Measurements from ENCODE around the gene WDR77. TPM values are rescaled to one million over a fixed set of nuclear protein-coding genes. Genes with fewer than 3 reads are reported as not detected.

Gene WDR77
- total RNA-seq, 1 donor from 2014 or later = 49.1 TPM

DNA sequence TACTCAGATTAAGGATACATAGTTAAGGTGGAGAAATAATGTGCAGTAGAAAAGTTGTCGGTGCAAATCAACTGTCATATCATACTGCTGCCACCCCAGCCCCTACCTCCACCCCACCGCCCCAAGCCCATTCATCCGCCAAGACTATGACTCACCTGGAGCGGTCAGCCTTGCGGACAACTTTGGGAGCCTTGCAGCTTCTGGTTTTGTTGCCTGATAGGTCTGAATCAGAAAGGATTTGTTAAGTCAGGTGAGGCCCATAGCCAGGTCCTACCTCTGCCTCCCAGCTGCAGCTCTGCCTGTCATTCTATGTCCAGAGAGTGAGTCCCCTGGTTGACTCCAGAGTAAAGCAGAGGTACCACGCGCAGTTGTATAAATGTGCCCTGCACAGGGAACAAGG lies 37.4 kb upstream of the WDR77 start:
- peaks cover 34% of the 10 kb centered on the region for H3K27me3 Mint-ChIP-seq (ENCODE audit: low read depth, unreplicated experiment)
- H3K36me3 Mint-ChIP-seq (ENCODE audit: low read depth, unreplicated experiment) = no peaks in the 10 kb centered on the region
- DNase-seq (ENCODE audit: low read depth) = no peak
- Histone ChIP-seq H3K4me2 (ENCODE audit: low read length) (no peak overlapping the region), H3K4me1 (ENCODE audit: insufficient read depth, low read length) (no peaks in the 10 kb centered on the region), H3K9ac (ENCODE audit: low read length) (no peak overlapping the region), H3K79me2 (ENCODE audit: insufficient read depth, low read length) (no peaks in the 10 kb centered on the region), H2AFZ (ENCODE audit: low read depth, low read length) (no peak overlapping the region), H3K27ac (ENCODE audit: low read depth, low read length) (no peak overlapping the region), H4K20me1 (ENCODE audit: insufficient read depth, low read length) (no peaks in the 10 kb centered on the region), H3K9me3 (ENCODE audit: insufficient read depth, low read depth, low read length) (no peaks in the 10 kb centered on the region), H3K27me3 (ENCODE audit: insufficient read depth, low read length) (no peaks in the 10 kb centered on the region), H3K36me3 (ENCODE audit: insufficient read depth, low read length) (no peaks in the 10 kb centered on the region), H3K4me3 (ENCODE audit: insufficient read depth, low read depth, low read length) (no peak overlapping the region)
- TF ChIP-seq, protein P1, sequence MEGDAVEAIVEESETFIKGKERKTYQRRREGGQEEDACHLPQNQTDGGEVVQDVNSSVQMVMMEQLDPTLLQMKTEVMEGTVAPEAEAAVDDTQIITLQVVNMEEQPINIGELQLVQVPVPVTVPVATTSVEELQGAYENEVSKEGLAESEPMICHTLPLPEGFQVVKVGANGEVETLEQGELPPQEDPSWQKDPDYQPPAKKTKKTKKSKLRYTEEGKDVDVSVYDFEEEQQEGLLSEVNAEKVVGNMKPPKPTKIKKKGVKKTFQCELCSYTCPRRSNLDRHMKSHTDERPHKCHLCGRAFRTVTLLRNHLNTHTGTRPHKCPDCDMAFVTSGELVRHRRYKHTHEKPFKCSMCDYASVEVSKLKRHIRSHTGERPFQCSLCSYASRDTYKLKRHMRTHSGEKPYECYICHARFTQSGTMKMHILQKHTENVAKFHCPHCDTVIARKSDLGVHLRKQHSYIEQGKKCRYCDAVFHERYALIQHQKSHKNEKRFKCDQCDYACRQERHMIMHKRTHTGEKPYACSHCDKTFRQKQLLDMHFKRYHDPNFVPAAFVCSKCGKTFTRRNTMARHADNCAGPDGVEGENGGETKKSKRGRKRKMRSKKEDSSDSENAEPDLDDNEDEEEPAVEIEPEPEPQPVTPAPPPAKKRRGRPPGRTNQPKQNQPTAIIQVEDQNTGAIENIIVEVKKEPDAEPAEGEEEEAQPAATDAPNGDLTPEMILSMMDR (IDR thresholded peaks at IDR 0.05; ENCODE audit: insufficient read depth, low read depth, low read length) = no peak
- no peaks in the 10 kb centered on the region for H3K9me3 Mint-ChIP-seq (ENCODE audit: unreplicated experiment)
- peaks cover 7% of the 10 kb centered on the region for H3K4me1 Mint-ChIP-seq (ENCODE audit: low read depth, unreplicated experiment)
- H3K27ac Mint-ChIP-seq (ENCODE audit: unreplicated experiment) = no peak overlapping the region
- FAIRE-seq = no peak
- H3K4me3 Mint-ChIP-seq (ENCODE audit: unreplicated experiment) = no peak overlapping the region

DNA sequence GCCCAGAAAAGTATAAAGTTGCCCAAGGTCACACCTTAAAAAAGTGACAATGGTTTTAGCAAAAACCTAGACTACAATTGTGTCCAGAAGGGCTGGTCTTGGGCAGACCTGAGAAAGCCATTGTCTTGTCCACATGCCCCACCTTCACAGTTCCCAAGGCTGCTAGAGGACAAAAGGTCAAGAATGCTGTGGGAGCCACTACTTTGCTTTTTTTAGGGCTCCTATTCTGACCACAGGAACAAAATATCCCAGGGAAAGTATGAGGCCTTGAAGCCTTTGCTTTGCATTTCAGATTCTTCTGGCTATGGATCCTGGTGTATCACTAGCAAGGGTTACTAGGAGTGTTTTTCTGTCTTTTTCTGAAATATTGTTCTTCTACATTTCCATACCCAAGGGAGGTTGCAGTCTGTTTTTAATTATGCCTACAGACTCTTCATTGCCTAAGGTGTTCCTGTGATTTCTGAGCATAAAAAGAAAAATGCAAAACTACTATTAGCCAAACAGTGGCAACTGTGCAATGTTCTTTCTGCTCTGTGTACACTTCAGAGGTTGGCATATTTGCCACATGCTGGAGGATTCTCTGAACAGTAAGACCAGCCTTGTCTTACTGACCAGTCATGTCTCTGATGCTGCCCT lies 35.5 kb upstream of the WDR77 start:
- Histone ChIP-seq H3K9ac (ENCODE audit: low read length) (no peak overlapping the region), H3K79me2 (ENCODE audit: insufficient read depth, low read length) (no peaks in the 10 kb centered on the region), H3K27ac (ENCODE audit: low read depth, low read length) (no peak overlapping the region), H3K4me1 (ENCODE audit: insufficient read depth, low read length) (no peaks in the 10 kb centered on the region), H3K9me3 (ENCODE audit: insufficient read depth, low read depth, low read length) (no peaks in the 10 kb centered on the region), H4K20me1 (ENCODE audit: insufficient read depth, low read length) (no peaks in the 10 kb centered on the region), H3K4me2 (ENCODE audit: low read length) (no peak overlapping the region), H3K27me3 (ENCODE audit: insufficient read depth, low read length) (peaks cover 3% of the 10 kb centered on the region), H2AFZ (ENCODE audit: low read depth, low read length) (no peak overlapping the region), H3K4me3 (ENCODE audit: insufficient read depth, low read depth, low read length) (no peak overlapping the region), H3K36me3 (ENCODE audit: insufficient read depth, low read length) (no peaks in the 10 kb centered on the region)
- DNase-seq (ENCODE audit: low read depth) (no peak), FAIRE-seq (no peak)
- TF ChIP-seq EZH2 (IDR thresholded peaks at IDR 0.05; ENCODE audit: insufficient read depth, low read length) = no peak
- TF ChIP-seq, protein P1 (IDR thresholded peaks at IDR 0.05; ENCODE audit: insufficient read depth, low read depth, low read length) = no peak
- Mint-ChIP-seq H3K4me1 (ENCODE audit: low read depth, unreplicated experiment) (peaks cover 7% of the 10 kb centered on the region), H3K4me3 (ENCODE audit: unreplicated experiment) (no peak overlapping the region), H3K27me3 (ENCODE audit: low read depth, unreplicated experiment) (peaks cover 24% of the 10 kb centered on the region), H3K27ac (ENCODE audit: unreplicated experiment) (no peak overlapping the region), H3K9me3 (ENCODE audit: unreplicated experiment) (no peaks in the 10 kb centered on the region), H3K36me3 (ENCODE audit: low read depth, unreplicated experiment) (no peaks in the 10 kb centered on the region)

DNA sequence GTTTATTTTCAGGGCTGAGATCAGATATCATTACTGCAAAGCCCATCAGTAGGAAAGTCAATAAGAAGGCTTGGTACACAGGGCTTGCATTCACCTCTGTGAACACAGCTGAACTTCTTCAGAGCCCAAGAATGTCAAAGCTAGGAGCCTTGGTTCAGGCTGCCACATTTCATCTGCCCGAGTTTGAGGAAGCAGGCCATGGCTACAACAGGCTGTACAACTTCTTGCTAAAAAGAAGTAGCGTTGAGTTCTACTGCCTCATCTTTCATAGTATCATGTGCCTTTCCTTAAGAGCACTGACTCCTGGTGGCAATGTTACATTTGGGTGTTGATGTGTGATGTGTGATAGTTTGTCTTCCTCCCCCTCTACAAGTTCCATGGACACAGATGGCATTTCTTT lies 34.8 kb upstream of the WDR77 start:
- Mint-ChIP-seq H3K9me3 (ENCODE audit: unreplicated experiment) (no peaks in the 10 kb centered on the region), H3K27me3 (ENCODE audit: low read depth, unreplicated experiment) (peaks cover 18% of the 10 kb centered on the region), H3K4me1 (ENCODE audit: low read depth, unreplicated experiment) (peaks cover 7% of the 10 kb centered on the region), H3K4me3 (ENCODE audit: unreplicated experiment) (no peak overlapping the region), H3K27ac (ENCODE audit: unreplicated experiment) (no peak overlapping the region), H3K36me3 (ENCODE audit: low read depth, unreplicated experiment) (no peaks in the 10 kb centered on the region)
- Histone ChIP-seq H3K4me1 (ENCODE audit: insufficient read depth, low read length) (no peaks in the 10 kb centered on the region), H3K27ac (ENCODE audit: low read depth, low read length) (no peak overlapping the region), H4K20me1 (ENCODE audit: insufficient read depth, low read length) (no peaks in the 10 kb centered on the region), H3K9ac (ENCODE audit: low read length) (no peak overlapping the region), H2AFZ (ENCODE audit: low read depth, low read length) (no peak overlapping the region), H3K9me3 (ENCODE audit: insufficient read depth, low read depth, low read length) (no peaks in the 10 kb centered on the region), H3K27me3 (ENCODE audit: insufficient read depth, low read length) (peaks cover 3% of the 10 kb centered on the region), H3K79me2 (ENCODE audit: insufficient read depth, low read length) (no peaks in the 10 kb centered on the region), H3K4me2 (ENCODE audit: low read length) (no peak overlapping the region), H3K36me3 (ENCODE audit: insufficient read depth, low read length) (no peaks in the 10 kb centered on the region), H3K4me3 (ENCODE audit: insufficient read depth, low read depth, low read length) (no peak overlapping the region)
- no peak for DNase-seq (ENCODE audit: low read depth)
- no peak for TF ChIP-seq EZH2 (IDR thresholded peaks at IDR 0.05; ENCODE audit: insufficient read depth, low read length)
- no peak for FAIRE-seq

Measured in astrocyte (in vitro differentiated cells and primary cell).